ENCODE results near the gene DCAF5. TPM values are rescaled to one million over a fixed set of nuclear protein-coding genes. Genes with fewer than 3 reads are reported as not detected.

DCAF5 gene
- total RNA-seq (2022; extraction: Qiagen RNA extraction; ENCODE audit: low read depth) = 14.7 to 19.1 TPM (median 18.2 TPM) in 5 replicates

GRCh38 chr14:69152902-69153151, at the start of gene DCAF5:
TSS of gene DCAF5 (minus strand) at chr14:69153119. CDS start at chr14:69152978, 141 bp downstream.

GRCh38 chr14:69191340-69192111, 38.6 kb upstream of the DCAF5 start, which contains the start of gene EXD2:
TSS of gene EXD2 (plus strand) at chr14:69191498. CDS start at chr14:69209471, 17,973 bp downstream.

Other genes with a start within 250 kb of the DCAF5 start
- 179 to 209 TPM (median 194 TPM) in 5 replicates for gene ACTN1, start 173.8 kb downstream of the DCAF5 start, total RNA-seq (2022; extraction: Qiagen RNA extraction; ENCODE audit: low read depth)
- 10.9 to 13.1 TPM (median 12.6 TPM) in 5 replicates for gene EXD2, start 38.4 kb upstream of the DCAF5 start, total RNA-seq (2022; extraction: Qiagen RNA extraction; ENCODE audit: low read depth)
- gene GALNT16, start 107.0 kb upstream of the DCAF5 start, total RNA-seq (2022; extraction: Qiagen RNA extraction; ENCODE audit: low read depth) = 2.5 to 3.8 TPM (median 3.6 TPM) in 5 replicates
- 309 to 358 TPM (median 344 TPM) in 5 replicates for gene ERH, start 245.2 kb upstream of the DCAF5 start, total RNA-seq (2022; extraction: Qiagen RNA extraction; ENCODE audit: low read depth)
- gene SLC39A9, start 245.6 kb upstream of the DCAF5 start, total RNA-seq (2022; extraction: Qiagen RNA extraction; ENCODE audit: low read depth) = 37.4 to 46.7 TPM (median 40.2 TPM) in 5 replicates